A549 (cell line): ENCODE data around the gene PEX10.

Source experiments
- CEBPB ChIP-seq, 2 experiments: fragments of >200 bp in 1 of 2; sonication (Bioruptor Twin) in 1 of 2; formaldehyde crosslinking in 1 of 2; IDR thresholded peaks; 2 replicates each; pipeline ENCODE4 v1.6.1; 2012 to 2016
- CHD4 ChIP-seq: fragments of 200-600 bp; sonication (generic); IDR thresholded peaks from 2 replicates; pipeline ENCODE4 v1.6.1; 2016; ENCODE audit warnings: antibody characterized with exemption, mild to moderate bottlenecking, borderline replicate concordance
- EP300 ChIP-seq, 2 experiments: fragments of >200 bp; sonication (Bioruptor Twin); formaldehyde crosslinking; IDR thresholded peaks; 2 replicates in 1 of 2; 3 replicates in 1 of 2; pipeline ENCODE4 v1.6.1; 2016 to 2017
- HDAC2 ChIP-seq: fragments of 200-600 bp; sonication (generic); IDR thresholded peaks from 2 replicates; pipeline ENCODE4 v1.6.1; 2016
- MAFK ChIP-seq: fragments of 450-650 bp; IDR thresholded peaks from 2 replicates; pipeline ENCODE4 v1.6.1; 2014; ENCODE audit not compliant: partially characterized antibody
- MAZ ChIP-seq: fragments of 150-350 bp; IDR thresholded peaks from 2 replicates; pipeline ENCODE4 v1.6.1; 2014; ENCODE audit warnings: antibody characterized with exemption, low read depth, low read length, borderline replicate concordance
- POLR2A ChIP-seq: IDR thresholded peaks from 2 replicates; pipeline ENCODE4 v1.6.1; 2012; ENCODE audit warnings: mild to moderate bottlenecking, low read length
- SMC3 ChIP-seq: fragments of >200 bp; sonication (Bioruptor Twin); formaldehyde crosslinking; IDR thresholded peaks from 3 replicates; pipeline ENCODE4 v1.6.1; 2018; ENCODE audit warnings: inconsistent platforms
- TP53 ChIP-seq: fragments of 250-450 bp; sonication (Bioruptor Pico); IDR thresholded peaks from 2 replicates; pipeline ENCODE4 v1.5.0; 2021; ENCODE audit warnings: mild to moderate bottlenecking, moderate library complexity
- TF ChIP-seq, protein P1 (sequence below): IDR thresholded peaks from 2 replicates; pipeline ENCODE4 v1.6.1; 2012
- TF ChIP-seq, protein P2 (sequence below): fragments of >200 bp; sonication (Bioruptor Twin); formaldehyde crosslinking; IDR thresholded peaks from 3 replicates; pipeline ENCODE4 v1.5.1; 2016
- TF ChIP-seq, protein P3 (sequence below): fragments of 200-600 bp; sonication (generic); IDR thresholded peaks from 2 replicates; pipeline ENCODE4 v1.6.1; 2016; ENCODE audit warnings: antibody characterized with exemption, mild to moderate bottlenecking, moderate library complexity

DNA sequence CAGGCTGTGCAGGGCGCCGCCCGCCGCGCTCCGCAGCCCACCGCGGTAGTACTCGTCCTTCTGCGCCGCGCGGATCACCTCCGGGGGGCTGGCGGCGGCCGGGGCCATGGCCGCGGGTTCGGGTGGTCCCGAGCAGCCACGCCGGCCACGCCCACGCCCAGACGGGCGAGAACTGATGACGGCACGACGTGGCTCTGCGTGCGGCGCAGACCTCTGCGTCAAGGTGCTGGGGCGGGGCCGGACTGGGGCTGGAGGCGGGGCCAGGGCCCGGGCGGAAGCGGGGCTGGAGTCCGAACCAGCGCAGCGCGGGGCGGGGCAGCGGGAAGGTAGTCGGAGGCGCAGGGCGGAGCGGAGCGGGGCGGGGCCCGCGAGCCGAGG, at the start of gene PEX10:
- TF ChIP-seq, protein P1, sequence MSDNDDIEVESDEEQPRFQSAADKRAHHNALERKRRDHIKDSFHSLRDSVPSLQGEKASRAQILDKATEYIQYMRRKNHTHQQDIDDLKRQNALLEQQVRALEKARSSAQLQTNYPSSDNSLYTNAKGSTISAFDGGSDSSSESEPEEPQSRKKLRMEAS, result no peak
- TF ChIP-seq, protein P2, sequence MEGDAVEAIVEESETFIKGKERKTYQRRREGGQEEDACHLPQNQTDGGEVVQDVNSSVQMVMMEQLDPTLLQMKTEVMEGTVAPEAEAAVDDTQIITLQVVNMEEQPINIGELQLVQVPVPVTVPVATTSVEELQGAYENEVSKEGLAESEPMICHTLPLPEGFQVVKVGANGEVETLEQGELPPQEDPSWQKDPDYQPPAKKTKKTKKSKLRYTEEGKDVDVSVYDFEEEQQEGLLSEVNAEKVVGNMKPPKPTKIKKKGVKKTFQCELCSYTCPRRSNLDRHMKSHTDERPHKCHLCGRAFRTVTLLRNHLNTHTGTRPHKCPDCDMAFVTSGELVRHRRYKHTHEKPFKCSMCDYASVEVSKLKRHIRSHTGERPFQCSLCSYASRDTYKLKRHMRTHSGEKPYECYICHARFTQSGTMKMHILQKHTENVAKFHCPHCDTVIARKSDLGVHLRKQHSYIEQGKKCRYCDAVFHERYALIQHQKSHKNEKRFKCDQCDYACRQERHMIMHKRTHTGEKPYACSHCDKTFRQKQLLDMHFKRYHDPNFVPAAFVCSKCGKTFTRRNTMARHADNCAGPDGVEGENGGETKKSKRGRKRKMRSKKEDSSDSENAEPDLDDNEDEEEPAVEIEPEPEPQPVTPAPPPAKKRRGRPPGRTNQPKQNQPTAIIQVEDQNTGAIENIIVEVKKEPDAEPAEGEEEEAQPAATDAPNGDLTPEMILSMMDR, result no peak
- TF ChIP-seq MAFK (no peak), POLR2A (no peak), HDAC2 (no peak), EP300 (IDR thresholded peaks at IDR 0.05) (no peak), CHD4 (no peak), CEBPB (IDR thresholded peaks at IDR 0.05) (no peak), MAZ (no peak), SMC3 (no peak), TP53 (CRISPR knock-in tag) (no peak)
- TF ChIP-seq, protein P3, sequence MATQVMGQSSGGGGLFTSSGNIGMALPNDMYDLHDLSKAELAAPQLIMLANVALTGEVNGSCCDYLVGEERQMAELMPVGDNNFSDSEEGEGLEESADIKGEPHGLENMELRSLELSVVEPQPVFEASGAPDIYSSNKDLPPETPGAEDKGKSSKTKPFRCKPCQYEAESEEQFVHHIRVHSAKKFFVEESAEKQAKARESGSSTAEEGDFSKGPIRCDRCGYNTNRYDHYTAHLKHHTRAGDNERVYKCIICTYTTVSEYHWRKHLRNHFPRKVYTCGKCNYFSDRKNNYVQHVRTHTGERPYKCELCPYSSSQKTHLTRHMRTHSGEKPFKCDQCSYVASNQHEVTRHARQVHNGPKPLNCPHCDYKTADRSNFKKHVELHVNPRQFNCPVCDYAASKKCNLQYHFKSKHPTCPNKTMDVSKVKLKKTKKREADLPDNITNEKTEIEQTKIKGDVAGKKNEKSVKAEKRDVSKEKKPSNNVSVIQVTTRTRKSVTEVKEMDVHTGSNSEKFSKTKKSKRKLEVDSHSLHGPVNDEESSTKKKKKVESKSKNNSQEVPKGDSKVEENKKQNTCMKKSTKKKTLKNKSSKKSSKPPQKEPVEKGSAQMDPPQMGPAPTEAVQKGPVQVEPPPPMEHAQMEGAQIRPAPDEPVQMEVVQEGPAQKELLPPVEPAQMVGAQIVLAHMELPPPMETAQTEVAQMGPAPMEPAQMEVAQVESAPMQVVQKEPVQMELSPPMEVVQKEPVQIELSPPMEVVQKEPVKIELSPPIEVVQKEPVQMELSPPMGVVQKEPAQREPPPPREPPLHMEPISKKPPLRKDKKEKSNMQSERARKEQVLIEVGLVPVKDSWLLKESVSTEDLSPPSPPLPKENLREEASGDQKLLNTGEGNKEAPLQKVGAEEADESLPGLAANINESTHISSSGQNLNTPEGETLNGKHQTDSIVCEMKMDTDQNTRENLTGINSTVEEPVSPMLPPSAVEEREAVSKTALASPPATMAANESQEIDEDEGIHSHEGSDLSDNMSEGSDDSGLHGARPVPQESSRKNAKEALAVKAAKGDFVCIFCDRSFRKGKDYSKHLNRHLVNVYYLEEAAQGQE, result no peak
